ENCODE results near the gene STK32C.

The STK32C gene

GRCh38 chr10:132209978-132210530, 97.7 kb downstream of the STK32C start:
- DNase-seq (ENCODE audit: low spot score): no peak

- DNase-seq (ENCODE audit: low spot score): no peak
Observed at GRCh38 chr10:132209130-132209529, 98.6 kb downstream of the STK32C start.

GRCh38 chr10:132208462-132209050, 99.2 kb downstream of the STK32C start:
- no peak for DNase-seq (ENCODE audit: low spot score)

GRCh38 chr10:132207536-132208461, 100.0 kb downstream of the STK32C start:
- no peak for DNase-seq (ENCODE audit: low spot score)

- DNase-seq (ENCODE audit: low spot score): no peak
Observed at GRCh38 chr10:132206806-132207535, 100.8 kb downstream of the STK32C start.

- no peak for DNase-seq (ENCODE audit: low spot score)
Observed at GRCh38 chr10:132206377-132206745, 101.4 kb downstream of the STK32C start.

GRCh38 chr10:132205650-132206376, 101.9 kb downstream of the STK32C start:
- no peak for DNase-seq (ENCODE audit: low spot score)

GRCh38 chr10:132204781-132205473, 102.8 kb downstream of the STK32C start:
- DNase-seq (ENCODE audit: low spot score): no peak

- no peak for DNase-seq (ENCODE audit: low spot score)
Observed at GRCh38 chr10:132204078-132204780, 103.5 kb downstream of the STK32C start.

GRCh38 chr10:132203256-132204077, 104.3 kb downstream of the STK32C start:
- DNase-seq (ENCODE audit: low spot score): no peak

- no peak for DNase-seq (ENCODE audit: low spot score)
Observed at GRCh38 chr10:132202070-132202970, 105.4 kb downstream of the STK32C start.

GRCh38 chr10:132201111-132201969, 106.4 kb downstream of the STK32C start:
- DNase-seq (ENCODE audit: low spot score): no peak

- no peak for DNase-seq (ENCODE audit: low spot score)
Observed at GRCh38 chr10:132200344-132201110, 107.2 kb downstream of the STK32C start.

GRCh38 chr10:132199854-132200311, 107.9 kb downstream of the STK32C start:
- no peak for DNase-seq (ENCODE audit: low spot score)

GRCh38 chr10:132199268-132199853, 108.4 kb downstream of the STK32C start:
- DNase-seq (ENCODE audit: low spot score): no peak

All from HuH-7.5 (cell line).